ENCODE measurements around the gene SPESP1. TPM values are rescaled to one million over a fixed set of nuclear protein-coding genes. Genes with fewer than 3 reads are reported as not detected.

The SPESP1 gene
- polyA plus RNA-seq, 1 donor (not counting 4 experiments of a cell fraction or from before 2014, with no cell fraction given) = 5.3 TPM

DNA sequence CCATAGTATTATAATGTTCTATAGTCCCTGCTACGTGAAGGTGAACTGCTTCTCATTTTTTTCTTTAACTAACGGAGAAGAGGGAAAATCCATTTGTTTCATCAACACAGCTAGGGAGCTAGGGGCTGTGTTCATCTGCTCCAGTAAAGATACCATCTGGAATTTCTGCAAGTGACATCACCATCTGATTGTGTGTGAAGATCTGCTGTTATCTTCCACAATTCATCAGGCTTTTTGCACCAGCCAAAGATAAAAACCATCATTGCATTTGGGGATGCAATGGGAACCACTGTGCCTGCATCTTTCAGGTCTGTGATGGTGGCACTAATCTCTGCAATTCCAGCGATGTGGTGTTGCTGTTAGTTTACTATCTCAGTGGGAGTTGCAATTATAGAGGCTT lies 48.7 kb downstream of the SPESP1 start:
- dilution Hi-C loops (cut with MboI; ENCODE audit: extremely low pct_ligation_motif_present, low sequenced_read_pairs) = no loop called here

GRCh38 chr15:68979816-68980215 lies 49.5 kb downstream of the SPESP1 start:
- dilution Hi-C loops (cut with MboI; ENCODE audit: extremely low pct_ligation_motif_present, low sequenced_read_pairs) = no loop called here
- TF ChIP-seq, protein P1, sequence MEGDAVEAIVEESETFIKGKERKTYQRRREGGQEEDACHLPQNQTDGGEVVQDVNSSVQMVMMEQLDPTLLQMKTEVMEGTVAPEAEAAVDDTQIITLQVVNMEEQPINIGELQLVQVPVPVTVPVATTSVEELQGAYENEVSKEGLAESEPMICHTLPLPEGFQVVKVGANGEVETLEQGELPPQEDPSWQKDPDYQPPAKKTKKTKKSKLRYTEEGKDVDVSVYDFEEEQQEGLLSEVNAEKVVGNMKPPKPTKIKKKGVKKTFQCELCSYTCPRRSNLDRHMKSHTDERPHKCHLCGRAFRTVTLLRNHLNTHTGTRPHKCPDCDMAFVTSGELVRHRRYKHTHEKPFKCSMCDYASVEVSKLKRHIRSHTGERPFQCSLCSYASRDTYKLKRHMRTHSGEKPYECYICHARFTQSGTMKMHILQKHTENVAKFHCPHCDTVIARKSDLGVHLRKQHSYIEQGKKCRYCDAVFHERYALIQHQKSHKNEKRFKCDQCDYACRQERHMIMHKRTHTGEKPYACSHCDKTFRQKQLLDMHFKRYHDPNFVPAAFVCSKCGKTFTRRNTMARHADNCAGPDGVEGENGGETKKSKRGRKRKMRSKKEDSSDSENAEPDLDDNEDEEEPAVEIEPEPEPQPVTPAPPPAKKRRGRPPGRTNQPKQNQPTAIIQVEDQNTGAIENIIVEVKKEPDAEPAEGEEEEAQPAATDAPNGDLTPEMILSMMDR (optimal IDR thresholded peaks at IDR 0.05 in 1 of 3, IDR thresholded peaks at IDR 0.05 in 1 of 3, conservative IDR thresholded peaks at IDR 0.05 in 1 of 3; ENCODE audit: extremely low read depth in 1 of 3, insufficient read depth in 2 of 3, low read length in 3 of 3) = no peak
- TF ChIP-seq EZH2 (IDR thresholded peaks at IDR 0.05; ENCODE audit: low read length) = no peak
- no peak for FAIRE-seq

More for the DNA sequence above, 48.7 kb downstream of the SPESP1 start:
- FAIRE-seq = no peak
- Histone ChIP-seq H3K4me2 (ENCODE audit: control insufficient read depth, extremely low read depth, insufficient read depth, low read depth, low read length) (no peak overlapping the region), H3K4me3 (ENCODE audit: control insufficient read depth in 2 of 3, extremely low read depth in 1 of 3, insufficient read depth in 2 of 3, low read depth in 1 of 3, low read length in 3 of 3) (no peak overlapping the region), H3K79me2 (ENCODE audit: control insufficient read depth, insufficient read depth, low read length) (no peaks in the 10 kb centered on the region), H2AFZ (ENCODE audit: control insufficient read depth, low read length) (no peak overlapping the region), H3K36me3 (ENCODE audit: control insufficient read depth in 2 of 2, extremely low read depth in 1 of 2, insufficient read depth in 2 of 2, low read length in 2 of 2) (no peaks in the 10 kb centered on the region), H3K27me3 (ENCODE audit: control insufficient read depth, extremely low read depth, insufficient read depth, low read length) (no peaks in the 10 kb centered on the region), H3K9ac (ENCODE audit: control insufficient read depth, extremely low read depth, insufficient read depth, low read length) (no peak overlapping the region), H3K27ac (ENCODE audit: control insufficient read depth, insufficient read depth, low read length) (no peak overlapping the region), H3K9me1 (ENCODE audit: control insufficient read depth, extremely low read depth, insufficient read depth, low read length) (no peaks in the 10 kb centered on the region), H3K9me3 (ENCODE audit: control insufficient read depth, low read depth, low read length) (no peaks in the 10 kb centered on the region), H4K20me1 (ENCODE audit: control insufficient read depth, extremely low read depth, insufficient read depth, low read length) (no peaks in the 10 kb centered on the region), H3K4me1 (ENCODE audit: control insufficient read depth, extremely low read depth, insufficient read depth, low read length) (no peaks in the 10 kb centered on the region)
- TF ChIP-seq, protein P1 (optimal IDR thresholded peaks at IDR 0.05 in 1 of 3, IDR thresholded peaks at IDR 0.05 in 1 of 3, conservative IDR thresholded peaks at IDR 0.05 in 1 of 3; ENCODE audit: extremely low read depth in 1 of 3, insufficient read depth in 2 of 3, low read length in 3 of 3) = no peak
- TF ChIP-seq EZH2 (IDR thresholded peaks at IDR 0.05; ENCODE audit: low read length) = no peak
- no peak for DNase-seq (ENCODE audit: low read depth, low spot score)

More at GRCh38 chr15:68979816-68980215, 49.5 kb downstream of the SPESP1 start:
- Histone ChIP-seq H3K9ac (ENCODE audit: control insufficient read depth, extremely low read depth, insufficient read depth, low read length) (no peak overlapping the region), H3K27me3 (ENCODE audit: control insufficient read depth, extremely low read depth, insufficient read depth, low read length) (no peaks in the 10 kb centered on the region), H3K79me2 (ENCODE audit: control insufficient read depth, insufficient read depth, low read length) (no peaks in the 10 kb centered on the region), H4K20me1 (ENCODE audit: control insufficient read depth, extremely low read depth, insufficient read depth, low read length) (no peaks in the 10 kb centered on the region), H3K4me3 (ENCODE audit: control insufficient read depth in 2 of 3, extremely low read depth in 1 of 3, insufficient read depth in 2 of 3, low read depth in 1 of 3, low read length in 3 of 3) (no peak overlapping the region), H2AFZ (ENCODE audit: control insufficient read depth, low read length) (no peak overlapping the region), H3K9me3 (ENCODE audit: control insufficient read depth, low read depth, low read length) (no peaks in the 10 kb centered on the region), H3K36me3 (ENCODE audit: control insufficient read depth in 2 of 2, extremely low read depth in 1 of 2, insufficient read depth in 2 of 2, low read length in 2 of 2) (no peaks in the 10 kb centered on the region), H3K4me1 (ENCODE audit: control insufficient read depth, extremely low read depth, insufficient read depth, low read length) (no peaks in the 10 kb centered on the region), H3K9me1 (ENCODE audit: control insufficient read depth, extremely low read depth, insufficient read depth, low read length) (no peaks in the 10 kb centered on the region), H3K4me2 (ENCODE audit: control insufficient read depth, extremely low read depth, insufficient read depth, low read depth, low read length) (no peak overlapping the region), H3K27ac (ENCODE audit: control insufficient read depth, insufficient read depth, low read length) (no peak overlapping the region)
- no peak for DNase-seq (ENCODE audit: low read depth, low spot score)

Measured in keratinocyte (primary cell).